ENCODE results near the gene DENND4A.
A peak's percentile ranks its signal among the peaks of the same experiment; 100 is the strongest.

Gene DENND4A

GRCh38 chr15:65660927-65661326 lies 131.2 kb downstream of the DENND4A start:
- no peak for DNase-seq

DNA sequence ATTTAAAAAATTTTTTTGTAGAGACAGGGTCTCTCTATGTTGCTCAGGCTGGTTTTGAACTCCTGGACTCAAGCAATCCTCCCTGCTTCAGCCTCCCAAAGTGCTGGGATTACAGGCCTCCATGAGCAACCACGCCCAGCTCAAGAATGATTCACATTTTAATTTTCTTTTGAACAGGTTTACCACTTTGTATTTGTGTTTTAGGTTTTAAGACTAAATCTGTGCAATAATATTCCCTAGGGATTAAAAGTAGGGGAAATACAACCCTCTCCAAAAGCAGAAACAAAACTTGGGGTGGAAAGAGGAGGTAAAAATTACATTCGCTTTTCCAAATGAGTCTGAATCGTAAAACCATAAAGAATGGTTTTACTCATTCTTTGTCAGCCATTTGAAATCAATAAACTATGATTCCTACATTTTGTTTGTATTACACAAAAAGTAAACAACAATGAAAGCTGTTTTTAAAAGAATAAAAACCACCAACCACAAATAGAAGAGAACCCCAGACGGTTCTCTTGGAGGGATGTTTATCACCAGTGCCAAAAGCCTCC lies 132.5 kb downstream of the DENND4A start:
- no peak for DNase-seq

DNA sequence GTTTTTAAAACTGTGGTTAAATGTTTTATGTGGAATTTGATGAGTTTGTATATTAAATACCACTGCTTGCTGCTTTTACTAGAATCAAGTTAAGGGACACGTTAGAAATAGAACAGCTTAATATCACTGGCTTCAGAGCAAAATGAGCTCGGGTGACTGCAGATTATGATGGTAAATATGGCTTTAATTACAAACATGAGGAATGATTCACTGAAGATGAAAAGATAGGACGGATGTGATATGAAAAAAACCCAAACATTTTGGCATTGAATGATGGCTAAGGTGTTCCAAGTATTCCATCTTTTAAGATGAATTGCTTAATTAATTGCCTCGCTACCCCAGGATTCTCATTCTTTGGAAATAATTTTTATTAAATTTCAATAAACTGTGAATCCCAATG lies 136.6 kb downstream of the DENND4A start:
- no peak for DNase-seq

DNA sequence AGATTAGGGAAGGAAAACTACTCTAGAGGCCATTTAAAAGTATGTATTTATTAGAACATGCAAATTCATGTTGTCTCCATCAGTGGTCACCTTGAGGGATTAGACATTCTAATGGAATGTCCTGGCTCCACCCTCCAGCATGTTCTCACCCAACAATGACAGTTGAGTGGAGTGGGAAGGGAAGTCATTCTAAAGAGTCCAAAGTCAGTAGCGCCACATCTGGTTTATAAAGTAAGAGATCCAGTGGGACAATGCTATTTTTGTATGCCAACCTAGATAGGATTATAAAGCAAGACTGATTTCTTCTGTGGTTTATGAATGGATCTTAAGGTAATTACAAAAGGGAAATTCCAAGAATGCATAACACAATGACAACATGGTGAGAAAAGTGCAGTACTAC lies 137.1 kb downstream of the DENND4A start:
- DNase-seq: no peak

GRCh38 chr15:65653801-65654521 lies 138.1 kb downstream of the DENND4A start:
- no peak for DNase-seq

GRCh38 chr15:65653341-65653740 lies 138.8 kb downstream of the DENND4A start:
- DNase-seq: no peak

DNA sequence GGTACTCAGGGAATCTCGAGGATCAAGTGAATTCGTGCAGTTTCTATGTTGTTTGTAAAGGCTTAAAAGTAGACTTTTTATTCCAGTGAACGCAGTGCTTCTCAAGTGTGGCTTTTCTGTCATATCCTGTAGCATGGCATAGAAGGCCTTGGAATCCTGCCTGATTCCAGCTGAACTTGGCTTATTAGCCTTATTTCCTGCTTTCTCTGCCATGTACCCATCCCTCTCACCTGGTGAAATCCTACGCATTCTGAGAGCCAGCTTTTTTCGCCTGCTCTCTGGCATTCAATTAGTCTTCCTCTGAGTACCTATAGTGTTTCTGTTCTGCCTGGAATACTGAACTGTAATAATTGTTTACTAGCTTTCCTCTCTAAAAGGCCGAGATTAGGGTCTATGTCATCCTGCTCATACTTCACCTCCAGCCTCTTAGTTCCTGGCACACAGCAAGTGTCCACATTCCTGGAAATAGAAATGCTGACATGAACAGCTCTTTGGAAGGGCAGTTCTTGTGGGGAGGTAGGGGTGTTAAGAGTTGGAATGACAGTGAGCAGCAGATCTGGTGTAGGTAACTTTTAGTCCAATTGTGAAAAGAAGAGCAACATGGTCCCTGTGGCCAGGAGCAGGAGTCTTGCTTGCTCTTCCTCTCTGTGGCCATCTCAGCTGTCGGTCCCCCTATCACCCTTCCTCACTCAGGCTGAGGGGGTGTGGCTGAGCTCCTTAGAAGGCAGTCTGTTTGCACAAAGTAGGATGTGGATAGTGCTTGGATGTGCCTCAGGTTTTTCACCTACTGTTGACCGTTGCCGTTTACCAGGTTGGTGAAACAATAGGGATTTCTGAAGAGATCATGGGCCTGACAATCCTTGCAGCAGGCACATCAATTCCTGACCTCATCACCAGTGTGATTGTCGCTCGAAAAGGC lies 140.0 kb downstream of the DENND4A start:
- DNase-seq: no peak

DNA sequence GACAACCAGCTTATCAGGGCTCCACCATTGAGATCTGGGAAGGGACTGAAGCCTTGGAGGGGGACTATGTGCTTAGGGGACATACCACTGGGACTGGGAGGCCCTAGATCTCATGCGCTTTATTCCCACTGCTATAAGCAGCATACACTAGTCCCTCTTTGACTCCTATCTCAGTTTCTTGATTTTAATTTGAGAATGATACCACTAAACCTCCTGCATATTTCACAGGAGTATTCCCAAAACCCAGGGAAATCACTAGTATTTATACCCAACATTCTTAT lies 141.1 kb downstream of the DENND4A start:
- DNase-seq: no peak

DNA sequence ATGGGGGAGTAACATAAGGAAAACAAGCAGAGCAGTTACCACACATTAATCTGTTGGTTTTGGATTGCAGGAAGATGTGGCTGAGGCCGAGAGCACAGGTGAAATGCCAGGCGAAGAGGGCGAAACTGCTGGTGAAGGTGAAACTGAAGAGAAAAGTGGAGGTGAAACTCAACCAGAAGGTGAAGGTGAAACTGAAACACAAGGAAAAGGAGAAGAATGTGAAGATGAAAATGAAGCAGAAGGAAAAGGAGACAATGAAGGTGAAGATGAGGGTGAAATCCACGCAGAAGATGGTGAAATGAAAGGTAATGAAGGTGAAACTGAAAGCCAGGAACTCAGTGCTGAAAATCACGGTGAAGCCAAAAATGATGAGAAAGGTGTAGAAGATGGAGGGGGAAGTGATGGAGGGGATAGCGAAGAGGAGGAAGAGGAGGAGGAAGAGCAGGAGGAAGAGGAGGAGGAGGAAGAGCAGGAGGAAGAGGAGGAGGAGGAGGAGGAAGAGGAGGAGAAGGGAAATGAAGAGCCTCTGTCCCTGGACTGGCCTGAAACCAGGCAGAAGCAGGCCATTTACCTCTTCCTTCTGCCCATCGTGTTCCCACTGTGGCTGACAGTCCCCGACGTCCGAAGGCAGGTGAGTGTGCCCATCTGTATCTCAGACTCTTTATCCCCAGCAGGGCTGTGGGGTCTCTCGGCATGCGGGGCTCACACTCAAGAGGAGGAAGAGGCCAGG lies 141.6 kb downstream of the DENND4A start:
- DNase-seq: no peak

DNA sequence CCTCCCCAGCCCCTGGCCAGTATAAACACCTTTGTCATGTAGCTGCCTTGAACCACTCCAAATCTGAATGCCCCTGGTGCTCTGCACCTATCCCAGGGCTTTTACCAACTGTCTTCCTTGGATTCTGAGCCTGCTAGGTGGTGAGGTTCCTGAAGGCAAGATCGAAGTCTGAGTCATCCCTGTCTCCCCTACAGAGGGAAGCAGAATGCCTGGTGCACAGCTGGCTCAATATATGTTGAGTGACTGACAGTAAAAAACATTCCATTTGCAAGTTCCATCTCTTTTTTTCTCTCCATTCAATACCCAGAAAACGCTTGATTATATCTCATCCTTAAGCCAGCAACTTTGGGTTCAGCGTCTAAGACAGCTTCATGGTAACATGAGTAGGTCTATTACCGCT lies 145.6 kb downstream of the DENND4A start:
- DNase-seq: no peak

- DNase-seq: no peak
These were observed 146.7 kb downstream of the DENND4A start for GRCh38 chr15:65645392-65645791.

DNA sequence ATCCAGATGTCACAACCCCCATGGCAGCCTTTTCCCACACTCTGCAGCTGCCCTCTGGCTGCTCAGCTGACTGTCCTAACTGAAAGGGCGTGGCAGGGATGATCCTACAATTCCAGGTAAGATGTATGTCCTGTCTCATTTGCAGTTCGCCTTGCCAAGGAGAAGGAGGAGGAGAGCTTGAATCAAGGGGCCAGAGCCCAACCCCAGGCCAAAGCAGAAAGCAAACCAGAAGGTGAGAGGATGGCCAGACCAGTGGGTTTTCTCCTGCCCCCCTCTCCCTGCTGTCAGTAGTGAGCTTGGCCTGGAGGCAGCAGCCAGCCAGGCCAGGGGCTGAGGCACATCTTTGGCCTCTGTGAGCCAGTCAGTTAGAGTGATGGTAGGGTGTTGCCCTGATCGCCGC lies 147.8 kb downstream of the DENND4A start:
- no peak for DNase-seq

GRCh38 chr15:65642594-65642993 lies 149.5 kb downstream of the DENND4A start:
- DNase-seq: no peak

DNA sequence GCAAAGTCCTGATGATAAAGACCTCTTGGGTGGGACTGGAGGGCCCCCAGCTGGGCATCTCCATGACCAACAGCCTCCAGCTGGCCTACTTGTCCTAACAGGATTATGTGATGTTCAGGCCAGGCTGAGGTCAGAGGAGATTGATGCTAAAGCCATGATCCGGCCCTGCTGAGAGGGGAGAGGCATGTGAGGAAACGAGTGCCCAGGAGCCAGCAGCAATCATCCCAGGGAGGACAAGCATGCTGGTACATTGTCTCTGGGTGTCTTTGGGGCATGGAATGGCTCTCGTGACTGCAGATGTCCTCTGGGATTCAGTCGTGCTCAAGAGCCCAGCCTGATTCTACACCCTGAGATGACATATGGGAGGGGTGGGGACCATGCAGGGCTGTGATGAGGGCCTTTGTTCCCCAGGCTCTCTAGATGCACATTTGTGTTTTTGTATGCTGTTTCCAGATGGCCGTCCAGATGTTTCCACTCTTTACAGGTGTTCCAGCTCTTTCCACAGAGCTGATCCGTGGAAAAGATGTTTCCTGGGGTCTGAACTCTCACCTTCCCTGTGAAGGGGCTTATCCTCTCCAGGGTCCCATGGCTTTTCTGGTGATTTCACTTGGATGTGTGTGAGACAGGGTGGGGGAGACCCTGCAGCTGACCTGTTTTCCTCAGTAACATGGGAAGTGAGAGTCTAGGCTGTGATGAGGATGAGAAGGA lies 150.2 kb downstream of the DENND4A start:
- no peak for DNase-seq

GRCh38 chr15:65639509-65639908 lies 152.6 kb downstream of the DENND4A start:
- DNase-seq: no peak

DNA sequence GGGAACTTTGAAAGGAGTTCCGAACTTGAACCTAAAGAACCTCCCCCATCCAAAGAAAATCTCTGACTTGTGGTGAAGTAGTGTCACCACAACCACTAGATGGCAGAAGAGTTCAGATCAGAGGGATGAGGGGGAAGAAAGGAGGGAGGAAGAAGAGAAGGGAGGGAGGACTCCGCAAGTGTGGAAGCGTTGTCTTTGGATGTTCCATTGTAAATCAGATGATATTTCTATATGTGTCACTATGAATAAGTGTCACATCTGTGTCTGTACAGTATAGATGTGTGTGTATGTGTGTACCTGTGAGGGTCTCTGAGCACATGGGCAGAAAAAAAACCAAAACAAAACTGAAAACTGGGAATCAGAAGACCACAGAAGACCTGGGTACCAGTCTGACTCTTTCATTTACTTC lies 153.4 kb downstream of the DENND4A start:
- peak; percentile 10 for DNase-seq

GRCh38 chr15:65638109-65638508 lies 154.0 kb downstream of the DENND4A start:
- no peak for DNase-seq

DNA sequence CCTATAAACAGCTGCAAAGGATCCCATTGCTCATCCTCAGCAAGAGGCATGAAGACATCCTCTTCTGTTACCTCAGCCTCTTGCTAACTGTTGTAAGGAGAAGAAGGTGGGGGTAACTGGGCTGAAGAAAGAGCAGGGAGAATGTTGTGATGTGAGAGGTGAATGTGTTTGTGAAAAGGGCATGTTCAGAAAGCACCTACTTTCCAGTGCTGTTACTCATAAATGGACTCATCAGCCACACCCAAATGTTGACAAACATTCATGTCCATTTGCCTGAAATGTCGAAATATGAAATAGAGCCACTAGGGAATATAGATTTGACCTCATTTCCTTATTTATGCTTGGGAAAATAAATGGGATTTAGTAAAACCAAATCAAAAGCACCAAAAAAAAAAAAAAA lies 157.7 kb downstream of the DENND4A start:
- DNase-seq: no peak

DNA sequence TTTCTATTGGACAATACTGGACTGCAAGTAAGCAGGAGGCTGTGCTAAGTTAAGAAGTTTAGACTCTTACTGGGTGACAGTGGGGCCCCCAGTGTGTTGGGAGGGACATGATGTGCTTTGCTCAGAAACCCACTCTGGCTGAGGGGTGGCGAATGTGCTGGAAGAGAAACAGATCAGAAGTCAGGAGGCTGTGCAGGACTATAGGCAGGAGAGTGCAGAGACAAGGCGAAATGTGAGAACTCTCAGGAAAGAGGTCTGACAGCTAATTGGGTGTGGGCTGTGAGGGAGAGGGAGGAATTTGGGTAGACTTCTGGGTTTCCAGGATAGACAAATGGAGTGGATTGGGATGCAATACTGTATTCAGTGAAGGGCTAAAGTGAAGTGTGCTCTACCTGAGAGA lies 158.3 kb downstream of the DENND4A start:
- DNase-seq: no peak

DNA sequence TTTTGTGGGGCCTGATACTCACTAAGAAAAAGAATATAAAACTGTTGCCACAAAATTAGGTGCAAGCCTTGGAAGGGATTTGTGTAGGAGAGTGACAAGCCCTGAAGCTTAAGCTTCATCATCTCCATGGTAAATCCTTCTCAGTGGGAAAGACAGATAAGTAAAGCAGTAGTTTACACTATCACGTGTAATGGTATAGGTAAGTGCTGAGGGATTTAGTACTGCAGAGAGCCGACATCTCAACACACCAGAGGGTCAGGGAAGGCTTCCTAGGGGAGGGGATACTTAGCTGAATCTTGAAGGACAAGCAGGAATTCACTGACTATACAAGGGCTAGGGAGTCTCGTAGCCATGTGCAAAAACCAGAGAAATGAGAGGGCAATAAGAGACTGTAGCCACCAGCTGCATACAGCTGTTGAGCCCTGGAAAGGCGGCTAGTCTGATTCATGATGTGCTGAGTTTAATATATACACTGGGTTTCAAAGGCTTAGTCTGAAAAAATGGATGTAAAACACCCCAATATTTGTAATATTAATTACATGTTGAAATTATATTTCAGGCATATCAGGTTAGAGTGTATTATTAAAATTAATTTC lies 159.2 kb downstream of the DENND4A start:
- no peak for DNase-seq

- no peak for DNase-seq
These were observed 160.6 kb downstream of the DENND4A start for GRCh38 chr15:65631503-65631902.

DNA sequence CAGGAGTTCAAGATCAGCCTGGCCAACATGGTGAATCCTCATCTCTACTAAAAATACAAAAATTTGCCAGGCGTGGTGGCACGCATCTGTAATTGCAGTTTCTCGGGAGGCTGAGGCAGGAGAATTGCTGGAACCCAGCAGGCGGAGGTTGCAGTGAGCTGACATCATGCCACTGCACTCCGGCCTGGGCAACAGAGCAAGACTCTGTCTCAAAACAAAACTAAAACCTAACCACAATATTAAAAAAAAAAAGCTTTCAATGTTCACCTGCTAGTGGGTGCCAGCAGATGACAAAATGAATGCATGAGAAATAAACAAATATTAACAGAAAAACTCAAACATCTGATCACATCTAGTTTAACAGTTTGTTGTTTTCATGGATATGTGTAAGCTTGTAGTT lies 161.3 kb downstream of the DENND4A start:
- no peak for DNase-seq

Measured in activated CD4-positive, alpha-beta T cell treated with anti-CD3 and anti-CD28 coated beads, Interleukin-2, amount 50 U/mL, for 1 hour (primary cell).